ENCODE results near the gene COPS4.
A peak's percentile ranks its signal among the peaks of the same experiment; 100 is the strongest.
"Not testable (repeated sequence)": the region's sequence is repeated elsewhere in the genome, so short reads cannot be mapped to it uniquely, and the experiment has no call there.

Gene COPS4

GRCh38 chr4:83010522-83011318, 24.3 kb upstream of the COPS4 start, which contains the start of gene LIN54:
Gene LIN54, minus strand, starts transcription at chr4:83010823. Its CDS starts 25,979 bp downstream, at chr4:82984844.
- Histone ChIP-seq H3K9me3 (ENCODE audit: control insufficient read depth, insufficient read depth, low read length) (no peaks in the 10 kb centered on the region), H3K27me3 (ENCODE audit: control insufficient read depth, insufficient read depth, low read length) (peaks cover 21% of the 10 kb centered on the region), H3K4me1 (ENCODE audit: control insufficient read depth, insufficient read depth, low read length) (peaks cover 22% of the 10 kb centered on the region; the same call in 1 of the 2 replicates), H3K9ac (ENCODE audit: low read depth, low read length) (peak within 1 kb of the TSS; percentile 85), H3K4me3 (ENCODE audit: low read depth, low read length) (peak within 1 kb of the TSS; percentile 92), H3K36me3 (ENCODE audit: control insufficient read depth, insufficient read depth, low read length) (no peaks in the 10 kb centered on the region), H3K27ac (ENCODE audit: low read depth, low read length) (peak within 1 kb of the TSS; percentile 84)

- no peaks in the 10 kb centered on the region for H3K9me3 ChIP-seq (ENCODE audit: control insufficient read depth, insufficient read depth, low read length)
- H3K36me3 ChIP-seq (ENCODE audit: control insufficient read depth, insufficient read depth, low read length), result no peaks in the 10 kb centered on the region
- peaks cover 20% of the 10 kb centered on the region; the same call in 1 of the 2 replicates for H3K4me1 ChIP-seq (ENCODE audit: control insufficient read depth, insufficient read depth, low read length)
- H3K27me3 ChIP-seq (ENCODE audit: control insufficient read depth, insufficient read depth, low read length), result peaks cover 21% of the 10 kb centered on the region
- H3K9ac ChIP-seq (ENCODE audit: low read depth, low read length), result no peak overlapping the region
- peak overlapping the region; percentile 92 for H3K4me3 ChIP-seq (ENCODE audit: low read depth, low read length)
- no peak overlapping the region for H3K27ac ChIP-seq (ENCODE audit: low read depth, low read length)
Measured at GRCh38 chr4:83011689-83012199, 23.2 kb upstream of the COPS4 start.

GRCh38 chr4:83012200-83012686, 22.7 kb upstream of the COPS4 start:
- Histone ChIP-seq H3K4me1 (ENCODE audit: control insufficient read depth, insufficient read depth, low read length) (peaks cover 20% of the 10 kb centered on the region; the same call in 1 of the 2 replicates), H3K27ac (ENCODE audit: low read depth, low read length) (peak overlapping the region; percentile 66), H3K27me3 (ENCODE audit: control insufficient read depth, insufficient read depth, low read length) (peaks cover 21% of the 10 kb centered on the region), H3K36me3 (ENCODE audit: control insufficient read depth, insufficient read depth, low read length) (no peaks in the 10 kb centered on the region), H3K9me3 (ENCODE audit: control insufficient read depth, insufficient read depth, low read length) (no peaks in the 10 kb centered on the region), H3K9ac (ENCODE audit: low read depth, low read length) (peak overlapping the region; percentile 15; the same call in 1 of the 2 replicates), H3K4me3 (ENCODE audit: low read depth, low read length) (peak overlapping the region; percentile 92)

GRCh38 chr4:83012687-83013419, 22.1 kb upstream of the COPS4 start:
- no peaks in the 10 kb centered on the region for H3K9me3 ChIP-seq (ENCODE audit: control insufficient read depth, insufficient read depth, low read length)
- peak overlapping the region; percentile 92 for H3K4me3 ChIP-seq (ENCODE audit: low read depth, low read length)
- H3K9ac ChIP-seq (ENCODE audit: low read depth, low read length), result peak overlapping the region; percentile 45
- peaks cover 21% of the 10 kb centered on the region for H3K27me3 ChIP-seq (ENCODE audit: control insufficient read depth, insufficient read depth, low read length)
- no peaks in the 10 kb centered on the region for H3K36me3 ChIP-seq (ENCODE audit: control insufficient read depth, insufficient read depth, low read length)
- peak overlapping the region; percentile 86 for H3K27ac ChIP-seq (ENCODE audit: low read depth, low read length)
- peaks cover 20% of the 10 kb centered on the region; the same call in 1 of the 2 replicates for H3K4me1 ChIP-seq (ENCODE audit: control insufficient read depth, insufficient read depth, low read length)

GRCh38 chr4:83013420-83013867, 21.5 kb upstream of the COPS4 start:
- Histone ChIP-seq H3K9ac (ENCODE audit: low read depth, low read length) (peak overlapping the region; percentile 45), H3K4me1 (ENCODE audit: control insufficient read depth, insufficient read depth, low read length) (peaks cover 20% of the 10 kb centered on the region; the same call in 1 of the 2 replicates), H3K9me3 (ENCODE audit: control insufficient read depth, insufficient read depth, low read length) (no peaks in the 10 kb centered on the region), H3K27me3 (ENCODE audit: control insufficient read depth, insufficient read depth, low read length) (peaks cover 21% of the 10 kb centered on the region), H3K27ac (ENCODE audit: low read depth, low read length) (peak overlapping the region; percentile 86), H3K36me3 (ENCODE audit: control insufficient read depth, insufficient read depth, low read length) (no peaks in the 10 kb centered on the region), H3K4me3 (ENCODE audit: low read depth, low read length) (peak overlapping the region; percentile 92)

GRCh38 chr4:83013902-83014301, 21.1 kb upstream of the COPS4 start:
- Histone ChIP-seq H3K27ac (ENCODE audit: low read depth, low read length) (no peak overlapping the region), H3K4me1 (ENCODE audit: control insufficient read depth, insufficient read depth, low read length) (peaks cover 19% of the 10 kb centered on the region; the same call in 1 of the 2 replicates), H3K27me3 (ENCODE audit: control insufficient read depth, insufficient read depth, low read length) (peaks cover 21% of the 10 kb centered on the region), H3K9ac (ENCODE audit: low read depth, low read length) (no peak overlapping the region), H3K4me3 (ENCODE audit: low read depth, low read length) (no peak overlapping the region), H3K9me3 (ENCODE audit: control insufficient read depth, insufficient read depth, low read length) (no peaks in the 10 kb centered on the region), H3K36me3 (ENCODE audit: control insufficient read depth, insufficient read depth, low read length) (no peaks in the 10 kb centered on the region)

GRCh38 chr4:83019794-83020494, 15.0 kb upstream of the COPS4 start:
- Histone ChIP-seq H3K27ac (ENCODE audit: low read depth, low read length) (no peak overlapping the region), H3K27me3 (ENCODE audit: control insufficient read depth, insufficient read depth, low read length) (no peaks in the 10 kb centered on the region), H3K36me3 (ENCODE audit: control insufficient read depth, insufficient read depth, low read length) (no peaks in the 10 kb centered on the region), H3K4me3 (ENCODE audit: low read depth, low read length) (no peak overlapping the region), H3K4me1 (ENCODE audit: control insufficient read depth, insufficient read depth, low read length) (no peaks in the 10 kb centered on the region), H3K9ac (ENCODE audit: low read depth, low read length) (no peak overlapping the region), H3K9me3 (ENCODE audit: control insufficient read depth, insufficient read depth, low read length) (peaks cover 6% of the 10 kb centered on the region; the same call in 1 of the 2 replicates)

- Histone ChIP-seq H3K36me3 (ENCODE audit: control insufficient read depth, insufficient read depth, low read length) (no peaks in the 10 kb centered on the region), H3K27me3 (ENCODE audit: control insufficient read depth, insufficient read depth, low read length) (no peaks in the 10 kb centered on the region), H3K4me3 (ENCODE audit: low read depth, low read length) (no peak overlapping the region), H3K9me3 (ENCODE audit: control insufficient read depth, insufficient read depth, low read length) (peaks cover 6% of the 10 kb centered on the region; the same call in 1 of the 2 replicates), H3K4me1 (ENCODE audit: control insufficient read depth, insufficient read depth, low read length) (no peaks in the 10 kb centered on the region), H3K9ac (ENCODE audit: low read depth, low read length) (no peak overlapping the region), H3K27ac (ENCODE audit: low read depth, low read length) (no peak overlapping the region)
Measured at GRCh38 chr4:83022724-83023450, 12.1 kb upstream of the COPS4 start.

GRCh38 chr4:83023599-83023998, 11.4 kb upstream of the COPS4 start:
- H3K36me3 ChIP-seq (ENCODE audit: control insufficient read depth, insufficient read depth, low read length); H3K9me3 ChIP-seq (ENCODE audit: control insufficient read depth, insufficient read depth, low read length); H3K27ac ChIP-seq (ENCODE audit: low read depth, low read length); H3K4me1 ChIP-seq (ENCODE audit: control insufficient read depth, insufficient read depth, low read length); H3K4me3 ChIP-seq (ENCODE audit: low read depth, low read length); H3K27me3 ChIP-seq (ENCODE audit: control insufficient read depth, insufficient read depth, low read length); H3K9ac ChIP-seq (ENCODE audit: low read depth, low read length): not testable (repeated sequence)

GRCh38 chr4:83024233-83024632, 10.8 kb upstream of the COPS4 start:
- no peak overlapping the region for H3K9ac ChIP-seq (ENCODE audit: low read depth, low read length)
- H3K4me1 ChIP-seq (ENCODE audit: control insufficient read depth, insufficient read depth, low read length), result no peaks in the 10 kb centered on the region
- H3K27ac ChIP-seq (ENCODE audit: low read depth, low read length), result no peak overlapping the region
- H3K27me3 ChIP-seq (ENCODE audit: control insufficient read depth, insufficient read depth, low read length), result no peaks in the 10 kb centered on the region
- no peaks in the 10 kb centered on the region for H3K36me3 ChIP-seq (ENCODE audit: control insufficient read depth, insufficient read depth, low read length)
- H3K4me3 ChIP-seq (ENCODE audit: low read depth, low read length), result no peak overlapping the region
- peaks cover 6% of the 10 kb centered on the region; the same call in 1 of the 2 replicates for H3K9me3 ChIP-seq (ENCODE audit: control insufficient read depth, insufficient read depth, low read length)

Data from HUES48 (cell line).